Stimulated activated CD8-positive, alpha-beta memory T cell treated with anti-CD3 and anti-CD28 coated beads, Interleukin-7, amount 100 ng/mL, for 24 hours (primary cell): ENCODE measurements around the gene PRSS36.
"Not testable (repeated sequence)": the region's sequence is repeated elsewhere in the genome, so short reads cannot be mapped to it uniquely, and the experiment has no call there.

Experiments
- DNase-seq: peaks from one replicate; pipeline ENCODE4 v3.0.0-alpha.2; 2020; ENCODE audit warnings: low read depth

The PRSS36 gene

DNA sequence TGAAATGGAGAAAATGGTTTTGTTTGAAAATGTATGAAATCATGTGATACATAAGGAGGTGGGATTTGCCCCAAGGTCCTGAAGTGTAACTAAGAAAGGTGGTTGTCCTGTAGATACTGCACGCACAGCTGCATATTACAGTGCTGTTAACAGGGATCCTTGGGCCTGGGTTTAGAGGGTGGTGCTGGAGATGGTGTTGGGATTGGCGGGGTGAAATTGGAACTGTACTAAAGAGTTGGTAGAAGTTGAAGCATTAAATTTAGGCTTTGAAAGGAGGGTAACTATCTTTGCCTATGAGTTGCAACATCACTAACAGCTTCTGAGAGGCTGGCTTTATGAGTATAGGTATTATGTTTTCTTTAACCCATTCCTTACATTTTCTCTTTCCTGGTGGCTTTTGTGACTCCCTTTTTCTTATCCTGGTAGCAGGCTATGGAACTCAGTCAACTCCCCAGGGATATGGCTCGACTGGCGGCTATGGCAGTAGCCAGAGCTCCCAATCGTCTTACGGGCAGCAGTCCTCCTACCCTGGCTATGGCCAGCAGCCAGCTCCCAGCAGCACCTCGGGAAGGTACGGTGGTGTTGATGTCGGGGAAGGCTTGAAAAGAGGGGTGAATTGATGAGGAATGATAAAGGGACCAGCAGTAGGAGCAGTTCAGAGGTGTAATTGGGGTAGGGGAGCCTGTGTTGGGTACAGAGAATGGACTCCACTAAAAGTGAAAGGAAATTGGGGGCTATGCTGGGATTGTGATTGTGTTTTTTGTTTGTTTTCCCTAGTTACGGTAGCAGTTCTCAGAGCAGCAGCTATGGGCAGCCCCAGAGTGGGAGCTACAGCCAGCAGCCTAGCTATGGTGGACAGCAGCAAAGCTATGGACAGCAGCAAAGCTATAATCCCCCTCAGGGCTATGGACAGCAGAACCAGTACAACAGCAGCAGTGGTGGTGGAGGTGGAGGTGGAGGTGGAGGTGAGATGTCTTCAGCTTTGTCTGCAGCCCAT, 33.9 kb upstream of the PRSS36 start:
- DNase-seq, result no peak

DNA sequence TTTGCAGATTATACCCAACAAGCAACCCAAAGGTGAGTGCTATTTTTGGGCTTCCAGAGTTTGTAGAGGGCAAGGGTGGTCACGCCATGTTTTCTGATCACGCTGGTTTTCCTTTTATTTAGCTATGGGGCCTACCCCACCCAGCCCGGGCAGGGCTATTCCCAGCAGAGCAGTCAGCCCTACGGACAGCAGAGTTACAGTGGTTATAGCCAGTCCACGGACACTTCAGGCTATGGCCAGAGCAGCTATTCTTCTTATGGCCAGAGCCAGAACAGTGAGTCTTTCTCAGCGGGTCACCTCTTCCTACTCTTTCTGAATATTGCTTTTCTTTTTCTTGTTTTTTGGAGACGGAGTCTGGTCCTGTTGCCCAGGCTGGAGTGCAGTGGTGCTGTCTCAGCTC, 32.5 kb upstream of the PRSS36 start:
- DNase-seq, result no peak

DNA sequence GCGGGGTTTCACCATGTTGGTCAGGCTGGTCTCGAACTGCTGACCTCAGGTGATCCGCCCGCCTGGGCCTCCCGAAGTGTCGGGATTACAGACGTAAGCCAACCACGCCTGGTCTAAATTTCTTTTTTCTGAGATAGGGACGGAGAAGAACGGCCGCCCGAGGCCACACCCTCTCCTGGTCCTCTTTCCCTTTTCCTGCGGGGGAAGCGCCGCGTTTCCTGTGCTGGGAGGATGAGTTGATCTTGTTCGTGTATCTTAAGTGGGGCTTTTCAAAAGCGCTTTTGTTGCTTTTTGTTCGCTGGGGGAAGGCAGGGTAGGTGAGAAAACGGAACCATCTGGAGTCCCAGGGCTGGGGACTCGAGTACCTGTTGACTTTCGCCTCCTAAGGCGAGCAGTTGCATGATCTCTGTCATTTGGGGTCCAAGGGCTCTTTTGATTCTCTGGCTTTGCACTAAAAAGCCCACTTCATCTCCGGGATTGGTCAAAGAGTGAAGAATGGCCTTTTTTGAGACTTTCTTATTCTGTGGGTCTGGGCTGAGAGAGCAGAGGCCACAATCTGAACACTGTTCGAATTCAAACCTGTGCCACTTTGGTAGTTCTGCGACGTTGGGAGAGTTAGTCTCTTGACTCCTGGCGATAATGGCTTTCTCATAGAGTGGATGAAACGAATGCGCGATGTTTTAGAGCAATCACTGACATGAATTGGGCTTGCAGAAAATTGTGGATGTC, 31.4 kb upstream of the PRSS36 start:
- DNase-seq, result no peak

DNA sequence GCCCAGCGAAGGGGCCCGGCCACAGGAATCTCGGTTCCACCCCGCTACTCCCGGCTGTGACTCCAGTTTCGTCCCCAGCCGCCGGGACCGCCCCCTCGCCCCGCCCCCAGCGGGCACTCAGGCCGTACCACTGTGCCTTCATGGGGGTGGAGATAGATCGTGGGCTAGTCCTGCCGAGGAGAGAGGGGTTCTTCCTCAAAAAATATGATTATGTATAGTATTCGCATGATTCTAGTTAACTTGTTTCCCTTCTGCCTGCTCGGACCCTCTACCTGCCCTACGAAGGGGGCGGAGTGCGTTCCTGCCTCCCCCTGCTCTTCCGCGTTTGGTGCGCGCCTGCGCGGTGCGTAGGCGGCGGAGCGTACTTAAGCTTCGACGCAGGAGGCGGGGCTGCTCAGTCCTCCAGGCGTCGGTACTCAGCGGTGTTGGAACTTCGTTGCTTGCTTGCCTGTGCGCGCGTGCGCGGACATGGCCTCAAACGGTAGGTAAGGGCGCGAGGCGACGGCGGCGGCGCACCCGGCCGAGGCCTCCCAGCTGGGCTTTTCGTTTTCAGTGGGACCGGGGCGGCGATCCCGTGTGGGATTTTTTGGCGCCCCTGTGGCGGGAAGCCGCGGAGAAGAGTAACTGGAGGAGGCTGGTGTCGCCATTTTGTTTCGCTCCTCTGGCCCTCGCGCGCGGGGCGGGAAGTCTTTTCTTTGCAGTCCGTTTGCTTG, 30.0 kb upstream of the PRSS36 start, which contains the start of gene FUS:
Gene FUS (plus strand): TSS at position 393 of the 713 bp plus-strand sequence. CDS start 76 bp downstream, at position 469.
- peak; percentile 75 for DNase-seq

- DNase-seq, result no peak
Measured at GRCh38 chr16:31179219-31179746, 29.4 kb upstream of the PRSS36 start.

GRCh38 chr16:31177136-31177535, 27.3 kb upstream of the PRSS36 start:
- DNase-seq, result no peak

- DNase-seq, result not testable (repeated sequence)
Measured at GRCh38 chr16:31170048-31170447, 20.2 kb upstream of the PRSS36 start.

GRCh38 chr16:31168848-31169247, 19.0 kb upstream of the PRSS36 start:
- no peak for DNase-seq

- DNase-seq, result no peak
Measured at GRCh38 chr16:31167315-31167714, 17.4 kb upstream of the PRSS36 start.

- DNase-seq, result no peak
Measured at GRCh38 chr16:31157136-31157535, 7.3 kb upstream of the PRSS36 start.

DNA sequence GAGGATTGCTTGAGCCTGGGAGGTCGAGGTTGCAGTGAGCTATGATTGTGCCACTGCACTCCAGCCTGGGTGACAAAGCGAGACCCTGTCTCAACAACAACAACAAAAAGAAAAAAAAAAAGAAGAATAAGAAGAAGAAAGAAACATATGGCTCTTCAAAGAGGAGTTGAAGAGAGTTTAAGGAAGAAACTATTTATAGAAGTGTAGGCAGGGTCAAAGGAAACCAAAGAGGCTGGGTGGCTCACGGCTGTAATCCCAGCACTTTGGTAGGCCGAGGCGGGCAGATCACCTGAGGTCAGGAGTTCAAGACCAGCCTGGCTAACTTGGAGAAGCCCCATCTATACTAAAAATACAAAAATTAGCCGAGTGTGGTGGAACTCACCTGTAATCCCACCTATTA, 1.1 kb upstream of the PRSS36 start:
- DNase-seq, result not testable (repeated sequence)

DNA sequence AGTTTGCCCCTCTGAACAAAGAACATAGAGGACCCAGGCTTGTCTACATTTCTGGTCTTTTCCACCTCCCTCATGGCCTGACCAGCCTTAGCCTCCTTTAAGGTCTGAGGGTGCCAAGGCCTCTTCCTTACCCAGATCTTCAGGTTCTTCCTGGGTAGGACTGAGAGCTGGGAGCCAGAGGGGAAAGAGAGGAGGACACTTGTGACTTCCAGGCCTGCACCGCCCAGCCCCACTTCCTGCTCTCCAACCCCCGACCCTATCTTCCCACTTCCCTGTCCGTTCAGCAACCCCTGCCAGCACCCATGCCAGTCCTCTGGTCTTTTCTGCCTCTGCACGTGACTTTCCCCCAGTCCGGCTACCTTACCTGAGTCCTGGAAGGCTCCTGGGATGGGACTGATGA, 534 bp downstream of the PRSS36 start:
- DNase-seq, result no peak

DNA sequence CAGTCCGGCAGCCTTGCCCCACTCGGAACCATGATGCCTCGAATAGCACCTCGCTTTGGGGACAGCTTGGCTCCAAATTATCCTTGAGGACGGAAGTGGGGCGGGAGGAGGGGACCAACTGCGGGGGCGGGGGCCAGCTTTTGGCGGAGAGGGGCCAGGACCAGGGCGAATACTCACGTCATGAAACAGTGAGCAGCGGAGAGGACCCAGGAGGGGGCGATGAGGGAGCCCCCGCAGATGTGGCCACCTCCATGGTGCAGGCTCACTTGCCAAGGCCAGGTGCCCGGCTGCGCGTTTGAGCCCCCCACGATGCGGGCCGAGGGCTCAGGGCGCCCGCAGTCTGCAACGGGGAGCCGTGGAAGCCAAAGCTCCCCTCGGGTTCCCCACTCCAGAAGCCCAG, 970 bp downstream of the PRSS36 start:
- no peak for DNase-seq

- no peak for DNase-seq
Measured at GRCh38 chr16:31148281-31148728, 1.6 kb downstream of the PRSS36 start.

DNA sequence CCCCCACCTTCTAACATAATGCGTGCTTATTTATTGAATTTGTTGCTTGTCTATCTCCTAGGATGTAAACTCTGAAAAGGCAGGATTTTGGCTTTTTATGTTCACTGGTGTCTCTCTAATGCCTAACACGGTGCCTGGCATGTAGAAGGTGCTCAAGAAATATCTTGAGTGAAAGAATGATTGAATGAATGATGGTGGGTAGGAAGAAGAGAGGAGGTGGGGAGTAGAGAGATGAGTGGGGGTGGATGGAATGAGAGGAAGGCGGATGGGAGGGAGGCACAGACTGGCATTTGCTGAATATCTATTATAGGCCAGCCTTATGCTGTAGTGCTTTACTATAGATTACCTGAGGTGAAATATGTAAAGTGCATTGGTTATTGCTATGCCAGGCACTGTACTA, 2.3 kb downstream of the PRSS36 start:
- no peak for DNase-seq

- DNase-seq, result no peak
Measured at GRCh38 chr16:31145398-31145990, 4.4 kb downstream of the PRSS36 start.

GRCh38 chr16:31144418-31144817, 5.4 kb downstream of the PRSS36 start:
- not testable (repeated sequence) for DNase-seq

DNA sequence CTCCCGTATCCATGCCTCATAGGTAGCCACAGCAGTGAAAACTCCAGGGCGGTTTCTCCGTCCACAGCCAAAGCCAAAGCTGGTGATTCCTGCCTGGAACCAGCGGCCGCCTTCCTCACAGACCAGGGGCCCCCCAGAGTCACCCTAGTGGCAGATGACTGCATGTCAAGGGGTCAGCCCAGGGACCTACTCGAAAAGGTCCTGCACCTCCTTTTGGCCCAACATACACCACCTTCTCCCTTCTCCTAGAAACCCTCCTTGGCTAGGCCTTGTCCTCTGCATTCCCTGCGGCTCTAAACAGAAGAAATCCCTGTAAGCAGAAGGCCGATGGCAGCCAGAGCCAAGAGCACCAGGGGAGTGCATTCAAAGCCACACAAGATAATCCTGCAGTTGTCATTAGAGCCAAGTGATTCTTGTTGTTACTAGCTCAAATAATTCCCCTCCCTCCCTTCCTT, 6.1 kb downstream of the PRSS36 start:
- DNase-seq, result no peak

DNA sequence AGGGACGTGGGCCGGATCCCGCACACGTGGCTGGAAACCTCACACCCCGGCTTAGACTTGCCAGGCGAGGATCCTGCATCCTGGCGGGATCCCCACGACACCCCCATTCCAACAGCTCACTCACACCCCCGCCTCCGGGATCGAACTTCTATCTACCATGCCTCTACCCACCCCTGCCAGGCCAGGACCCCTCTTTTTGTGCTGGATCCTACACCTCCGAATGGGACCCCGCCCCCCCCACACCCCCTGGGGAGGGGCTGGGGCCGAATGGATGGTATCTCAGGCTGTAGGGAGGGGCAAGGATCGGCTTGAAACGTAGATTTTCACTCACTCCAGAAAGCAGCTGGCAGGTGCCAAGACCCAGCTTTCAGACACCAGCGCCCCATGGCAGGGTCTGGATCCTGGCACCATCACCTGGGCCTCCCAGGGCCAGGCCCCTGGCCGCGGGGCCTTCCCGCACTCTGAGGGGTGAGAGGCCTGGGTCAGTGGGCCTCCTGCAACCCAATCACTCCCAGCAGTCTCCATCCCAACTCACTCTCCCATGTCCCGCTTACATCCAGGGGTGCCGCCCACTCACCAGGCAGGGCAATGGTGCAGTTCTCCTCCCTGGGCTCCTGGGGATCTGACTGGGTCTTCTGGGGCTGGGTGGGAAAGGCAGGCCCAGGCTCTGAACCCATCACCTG, 6.7 kb downstream of the PRSS36 start:
- no peak for DNase-seq

DNA sequence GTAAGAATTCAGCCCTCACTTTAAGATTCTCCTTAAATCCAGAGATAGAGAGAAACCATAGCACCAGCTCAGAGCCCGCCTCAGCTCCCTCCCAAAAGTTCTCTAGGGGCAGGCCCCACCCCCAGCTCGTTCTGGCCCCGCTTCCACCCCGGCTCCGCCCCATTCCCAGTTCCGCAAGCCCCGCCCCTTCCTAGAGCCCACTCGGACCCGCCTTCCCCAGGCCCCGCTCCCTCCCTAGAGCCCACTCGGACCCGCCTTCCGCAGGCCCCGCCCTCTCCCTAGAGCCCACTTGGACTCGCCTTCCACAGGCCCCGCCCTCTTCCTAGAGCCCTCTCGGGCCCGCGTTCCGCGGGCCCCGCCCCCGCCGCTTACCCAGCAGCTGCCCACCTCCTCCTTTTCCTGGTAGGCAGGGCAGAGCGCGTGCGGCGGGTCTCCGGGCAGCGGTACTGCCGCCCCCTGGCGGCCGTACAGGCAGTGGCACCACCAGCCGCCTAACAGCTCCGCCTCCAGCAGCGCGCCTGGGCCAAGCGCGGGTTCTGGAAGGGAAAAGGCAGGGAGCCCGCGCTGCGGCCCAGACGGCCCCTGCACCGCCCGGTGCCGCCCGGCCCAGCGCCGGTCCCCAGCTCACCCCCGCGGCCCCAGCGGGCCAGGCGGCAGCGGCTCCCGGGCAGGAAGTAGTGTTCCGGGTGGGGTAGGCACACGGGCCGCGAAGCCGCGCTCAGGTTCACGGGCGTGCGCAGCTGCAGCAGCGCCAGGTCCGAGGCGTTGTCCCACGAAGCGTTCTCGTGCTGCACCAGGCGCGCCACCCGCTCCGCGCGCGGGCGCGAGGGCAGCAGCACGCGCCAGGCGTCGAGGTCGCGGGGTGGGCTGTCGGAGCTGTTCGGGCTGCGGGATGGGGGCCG, 7.5 kb downstream of the PRSS36 start:
- peak; percentile 98 for DNase-seq
